ENCODE measurements around the gene ZMIZ1.

The ZMIZ1 gene

GRCh38 chr10:79044036-79044632, 24.6 kb upstream of the ZMIZ1 start:
- Histone ChIP-seq H2AFZ (ENCODE audit: low read length) (no peak overlapping the region), H3K9me3 (ENCODE audit: insufficient read depth, low read depth, low read length) (no peaks in the 10 kb centered on the region), H3K4me2 (ENCODE audit: low read depth, low read length, poor library complexity, severe bottlenecking) (no peak overlapping the region), H4K20me1 (ENCODE audit: insufficient read depth, low read length, poor library complexity, severe bottlenecking) (no peaks in the 10 kb centered on the region), H3K9ac (ENCODE audit: low read depth, low read length, poor library complexity, severe bottlenecking) (no peak overlapping the region), H3K79me2 (ENCODE audit: insufficient read depth, low read length) (no peaks in the 10 kb centered on the region), H3K4me1 (ENCODE audit: insufficient read depth, low read length, poor library complexity, severe bottlenecking) (peaks cover 45% of the 10 kb centered on the region), H3K9me2 (replicated peaks; ENCODE audit: low read depth, low read length) (no peaks in the 10 kb centered on the region), H3K4me3 (ENCODE audit: low read length, poor library complexity, severe bottlenecking) (no peak overlapping the region), H3K36me3 (ENCODE audit: insufficient read depth, low read length) (no peaks in the 10 kb centered on the region), H3F3A (ENCODE audit: low read depth) (0 out of 2 replicates have a peak, but pooled peaks cover 5% of the 10 kb centered on the region), H3K27me3 (ENCODE audit: insufficient read depth, low read length, poor library complexity, severe bottlenecking) (no peaks in the 10 kb centered on the region)
- TF ChIP-seq EZH2phosphoT487 (IDR thresholded peaks at IDR 0.05; ENCODE audit: borderline replicate concordance) (no peak), CTCF (conservative IDR thresholded peaks at IDR 0.05; ENCODE audit: low read length) (no peak)

GRCh38 chr10:79044846-79045245, 23.9 kb upstream of the ZMIZ1 start:
- Histone ChIP-seq H3K9me3 (ENCODE audit: insufficient read depth, low read depth, low read length) (no peaks in the 10 kb centered on the region), H3K27me3 (ENCODE audit: insufficient read depth, low read length, poor library complexity, severe bottlenecking) (no peaks in the 10 kb centered on the region), H3K4me1 (ENCODE audit: insufficient read depth, low read length, poor library complexity, severe bottlenecking) (peaks cover 51% of the 10 kb centered on the region), H3K9ac (ENCODE audit: low read depth, low read length, poor library complexity, severe bottlenecking) (no peak overlapping the region), H3K36me3 (ENCODE audit: insufficient read depth, low read length) (no peaks in the 10 kb centered on the region), H2AFZ (ENCODE audit: low read length) (no peak overlapping the region), H3K4me3 (ENCODE audit: low read length, poor library complexity, severe bottlenecking) (no peak overlapping the region), H3K79me2 (ENCODE audit: insufficient read depth, low read length) (no peaks in the 10 kb centered on the region), H3F3A (ENCODE audit: low read depth) (0 out of 2 replicates have a peak, but pooled peaks cover 5% of the 10 kb centered on the region), H3K9me2 (replicated peaks; ENCODE audit: low read depth, low read length) (no peaks in the 10 kb centered on the region), H3K4me2 (ENCODE audit: low read depth, low read length, poor library complexity, severe bottlenecking) (no peak overlapping the region), H4K20me1 (ENCODE audit: insufficient read depth, low read length, poor library complexity, severe bottlenecking) (no peaks in the 10 kb centered on the region)
- no peak for TF ChIP-seq CTCF (conservative IDR thresholded peaks at IDR 0.05; ENCODE audit: low read length)
- TF ChIP-seq EZH2phosphoT487 (IDR thresholded peaks at IDR 0.05; ENCODE audit: borderline replicate concordance): no peak

- no peaks in the 10 kb centered on the region for H3K27me3 ChIP-seq (ENCODE audit: insufficient read depth, low read length, poor library complexity, severe bottlenecking)
- no peaks in the 10 kb centered on the region for H3K79me2 ChIP-seq (ENCODE audit: insufficient read depth, low read length)
- H3K4me2 ChIP-seq (ENCODE audit: low read depth, low read length, poor library complexity, severe bottlenecking): no peak overlapping the region
- no peak overlapping the region for H2AFZ ChIP-seq (ENCODE audit: low read length)
- 0 out of 2 replicates have a peak, but pooled peaks cover 5% of the 10 kb centered on the region for H3F3A ChIP-seq (ENCODE audit: low read depth)
- no peak overlapping the region for H3K9ac ChIP-seq (ENCODE audit: low read depth, low read length, poor library complexity, severe bottlenecking)
- no peak overlapping the region for H3K4me3 ChIP-seq (ENCODE audit: low read length, poor library complexity, severe bottlenecking)
- no peaks in the 10 kb centered on the region for H3K36me3 ChIP-seq (ENCODE audit: insufficient read depth, low read length)
- no peaks in the 10 kb centered on the region for H3K9me3 ChIP-seq (ENCODE audit: insufficient read depth, low read depth, low read length)
- H3K4me1 ChIP-seq (ENCODE audit: insufficient read depth, low read length, poor library complexity, severe bottlenecking): peaks cover 59% of the 10 kb centered on the region
- no peaks in the 10 kb centered on the region for H4K20me1 ChIP-seq (ENCODE audit: insufficient read depth, low read length, poor library complexity, severe bottlenecking)
- no peaks in the 10 kb centered on the region for H3K9me2 ChIP-seq (replicated peaks; ENCODE audit: low read depth, low read length)
- TF ChIP-seq EZH2phosphoT487 (IDR thresholded peaks at IDR 0.05; ENCODE audit: borderline replicate concordance): no peak
- TF ChIP-seq CTCF (conservative IDR thresholded peaks at IDR 0.05; ENCODE audit: low read length): no peak
Measured at GRCh38 chr10:79045566-79046175, 23.1 kb upstream of the ZMIZ1 start.

All from Loucy (cell line).